WERI-Rb-1 (cell line): ENCODE data around the gene ATP5MG.

Source experiments
- DNase-seq: peaks from one replicate; pipeline ENCODE4 v3.0.0-alpha.2; 2020
- H3K27ac ChIP-seq: fragments of 250-450 bp; sonication (Bioruptor Pico); 2 replicates; pipeline ENCODE4 v1.5.1; 2020; ENCODE audit warnings: mild to moderate bottlenecking, moderate library complexity
- H3K27me3 ChIP-seq: fragments of 250-450 bp; sonication (Bioruptor Pico); 2 replicates; pipeline ENCODE4 v1.5.1; 2021; ENCODE audit warnings: mild to moderate bottlenecking, low read depth, moderate library complexity; ENCODE audit not compliant: insufficient read depth, severe bottlenecking
- H3K36me3 ChIP-seq: fragments of 250-450 bp; sonication (Bioruptor Pico); 2 replicates; pipeline ENCODE4 v1.5.1; 2020; ENCODE audit warnings: mild to moderate bottlenecking, moderate library complexity
- H3K4me3 ChIP-seq: 2 replicates; pipeline ENCODE4 v1.5.1; 2011; ENCODE audit warnings: low read depth, mild to moderate bottlenecking, control low read depth, low read length
- H3K9me3 ChIP-seq: fragments of 250-450 bp; sonication (Bioruptor Pico); 2 replicates; pipeline ENCODE4 v1.5.1; 2021; ENCODE audit warnings: mild to moderate bottlenecking, moderate library complexity; ENCODE audit not compliant: severe bottlenecking
- CTCF ChIP-seq: IDR thresholded peaks from 2 replicates; pipeline ENCODE4 v1.5.1; 2011; ENCODE audit warnings: low read depth, mild to moderate bottlenecking, control low read depth, inconsistent platforms, low read length

The ATP5MG gene

GRCh38 chr11:118449316-118449918 is 48.0 kb downstream of the ATP5MG start:
- H3K9me3 ChIP-seq = no peaks in the 10 kb centered on the region
- H3K27ac ChIP-seq = no peak overlapping the region
- H3K36me3 ChIP-seq = peaks cover 56% of the 10 kb centered on the region
- no peak for TF ChIP-seq CTCF
- H3K4me3 ChIP-seq = no peak overlapping the region
- DNase-seq = no peak
- H3K27me3 ChIP-seq = no peaks in the 10 kb centered on the region

- peaks cover 47% of the 10 kb centered on the region for H3K36me3 ChIP-seq
- no peak for DNase-seq
- no peak for TF ChIP-seq CTCF
- H3K27me3 ChIP-seq = no peaks in the 10 kb centered on the region
- H3K4me3 ChIP-seq = no peak overlapping the region
- H3K27ac ChIP-seq = no peak overlapping the region
- H3K9me3 ChIP-seq = no peaks in the 10 kb centered on the region
Measured at GRCh38 chr11:118450451-118450850, 49.0 kb downstream of the ATP5MG start.
